ENCODE results near the gene C2CD4C.
"Not testable (repeated sequence)": the region's sequence is repeated elsewhere in the genome, so short reads cannot be mapped to it uniquely, and the experiment has no call there.

C2CD4C gene

GRCh38 chr19:391207-391557 is 17.8 kb downstream of the C2CD4C start:
- no peak for DNase-seq (ENCODE audit: low spot score)
- H3K4me1 Mint-ChIP-seq (ENCODE audit: low read depth) = peaks cover 2% of the 10 kb centered on the region
- H3K9me3 Mint-ChIP-seq = peaks cover 26% of the 10 kb centered on the region
- H3K36me3 Mint-ChIP-seq (ENCODE audit: low read depth) = peaks cover 8% of the 10 kb centered on the region
- no peak overlapping the region for H3K4me3 Mint-ChIP-seq
- H3K27me3 Mint-ChIP-seq (ENCODE audit: low read depth) = peaks cover 20% of the 10 kb centered on the region
- no peak overlapping the region for H3K27ac Mint-ChIP-seq

GRCh38 chr19:390386-391206 is 18.4 kb downstream of the C2CD4C start:
- H3K9me3 Mint-ChIP-seq = peaks cover 22% of the 10 kb centered on the region
- no peak overlapping the region for H3K4me3 Mint-ChIP-seq
- peaks cover 2% of the 10 kb centered on the region for H3K4me1 Mint-ChIP-seq (ENCODE audit: low read depth)
- peaks cover 5% of the 10 kb centered on the region for H3K36me3 Mint-ChIP-seq (ENCODE audit: low read depth)
- peaks cover 23% of the 10 kb centered on the region for H3K27me3 Mint-ChIP-seq (ENCODE audit: low read depth)
- H3K27ac Mint-ChIP-seq = no peak overlapping the region
- DNase-seq (ENCODE audit: low spot score) = no peak

- Mint-ChIP-seq H3K36me3 (ENCODE audit: low read depth) (peaks cover 3% of the 10 kb centered on the region), H3K4me3 (no peak overlapping the region), H3K27ac (no peak overlapping the region), H3K9me3 (peaks cover 19% of the 10 kb centered on the region), H3K4me1 (ENCODE audit: low read depth) (peaks cover 2% of the 10 kb centered on the region), H3K27me3 (ENCODE audit: low read depth) (peaks cover 27% of the 10 kb centered on the region)
- no peak for DNase-seq (ENCODE audit: low spot score)
Observed at GRCh38 chr19:389935-390289, 19.0 kb downstream of the C2CD4C start.

DNA sequence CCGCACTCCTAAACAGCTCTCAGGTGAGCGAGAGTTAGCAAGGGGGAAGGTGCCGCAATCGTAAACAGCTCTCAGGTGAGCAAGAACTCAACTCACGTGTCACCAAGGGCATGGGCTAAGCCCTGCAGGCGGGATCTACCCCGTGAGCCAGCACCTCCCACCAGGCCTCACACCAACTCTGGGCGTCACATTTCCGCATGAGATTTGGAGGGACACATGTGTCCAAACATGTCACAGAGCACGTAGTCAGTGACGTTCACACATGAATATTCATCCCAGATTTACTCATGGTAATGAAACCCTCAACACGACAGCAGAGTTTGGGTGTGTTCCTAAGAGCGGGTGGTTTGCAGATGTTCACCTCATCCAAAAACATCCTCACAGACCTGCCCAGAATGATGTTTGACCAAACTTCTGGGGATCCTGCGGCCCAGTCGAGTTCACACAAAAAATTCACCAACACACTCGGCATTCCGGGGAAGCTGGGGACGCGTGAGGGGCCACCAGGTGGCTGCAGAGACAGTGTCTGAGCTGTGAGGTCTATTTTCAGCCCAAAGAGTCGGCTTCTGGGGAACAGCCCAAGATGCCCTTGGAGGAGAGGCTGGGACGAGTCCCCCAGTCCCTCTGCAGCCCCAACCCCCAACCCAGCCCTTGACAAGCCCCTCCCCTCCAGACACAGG is 19.6 kb downstream of the C2CD4C start:
- Mint-ChIP-seq H3K4me1 (ENCODE audit: low read depth) (peaks cover 4% of the 10 kb centered on the region), H3K9me3 (peaks cover 18% of the 10 kb centered on the region), H3K4me3 (no peak overlapping the region), H3K27me3 (ENCODE audit: low read depth) (peaks cover 29% of the 10 kb centered on the region), H3K36me3 (ENCODE audit: low read depth) (peaks cover 3% of the 10 kb centered on the region), H3K27ac (no peak overlapping the region)
- no peak for DNase-seq (ENCODE audit: low spot score)

- DNase-seq (ENCODE audit: low spot score) = no peak
- no peak overlapping the region for H3K4me3 Mint-ChIP-seq
- H3K27me3 Mint-ChIP-seq (ENCODE audit: low read depth) = peaks cover 27% of the 10 kb centered on the region
- no peak overlapping the region for H3K27ac Mint-ChIP-seq
- no peaks in the 10 kb centered on the region for H3K36me3 Mint-ChIP-seq (ENCODE audit: low read depth)
- peaks cover 7% of the 10 kb centered on the region for H3K4me1 Mint-ChIP-seq (ENCODE audit: low read depth)
- peaks cover 14% of the 10 kb centered on the region for H3K9me3 Mint-ChIP-seq
Observed at GRCh38 chr19:388691-389090, 20.3 kb downstream of the C2CD4C start.

DNA sequence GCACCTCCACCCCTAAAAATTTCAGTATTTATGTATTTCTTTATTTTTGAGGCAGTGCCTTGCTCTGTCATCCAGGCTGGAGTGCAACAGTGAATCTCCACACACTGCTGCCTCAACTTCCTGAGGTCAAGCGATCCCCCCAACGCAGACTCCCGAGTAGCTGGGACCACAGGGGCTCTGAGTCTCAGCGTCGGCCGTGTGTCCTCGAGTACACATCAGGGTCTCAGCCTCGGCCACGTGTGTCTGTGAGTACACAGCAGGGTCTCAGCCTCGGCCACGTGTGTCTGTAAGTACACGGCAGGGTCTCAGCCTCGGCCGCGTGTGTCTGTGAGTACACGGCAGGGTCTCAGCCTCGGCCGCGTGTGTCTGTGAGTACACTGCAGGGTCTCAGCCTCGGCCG is 21.2 kb downstream of the C2CD4C start:
- Mint-ChIP-seq H3K4me3 (no peak overlapping the region), H3K27ac (no peak overlapping the region), H3K36me3 (ENCODE audit: low read depth) (no peaks in the 10 kb centered on the region), H3K9me3 (peaks cover 8% of the 10 kb centered on the region), H3K27me3 (ENCODE audit: low read depth) (peaks cover 22% of the 10 kb centered on the region), H3K4me1 (ENCODE audit: low read depth) (peaks cover 13% of the 10 kb centered on the region)
- no peak for DNase-seq (ENCODE audit: low spot score)

DNA sequence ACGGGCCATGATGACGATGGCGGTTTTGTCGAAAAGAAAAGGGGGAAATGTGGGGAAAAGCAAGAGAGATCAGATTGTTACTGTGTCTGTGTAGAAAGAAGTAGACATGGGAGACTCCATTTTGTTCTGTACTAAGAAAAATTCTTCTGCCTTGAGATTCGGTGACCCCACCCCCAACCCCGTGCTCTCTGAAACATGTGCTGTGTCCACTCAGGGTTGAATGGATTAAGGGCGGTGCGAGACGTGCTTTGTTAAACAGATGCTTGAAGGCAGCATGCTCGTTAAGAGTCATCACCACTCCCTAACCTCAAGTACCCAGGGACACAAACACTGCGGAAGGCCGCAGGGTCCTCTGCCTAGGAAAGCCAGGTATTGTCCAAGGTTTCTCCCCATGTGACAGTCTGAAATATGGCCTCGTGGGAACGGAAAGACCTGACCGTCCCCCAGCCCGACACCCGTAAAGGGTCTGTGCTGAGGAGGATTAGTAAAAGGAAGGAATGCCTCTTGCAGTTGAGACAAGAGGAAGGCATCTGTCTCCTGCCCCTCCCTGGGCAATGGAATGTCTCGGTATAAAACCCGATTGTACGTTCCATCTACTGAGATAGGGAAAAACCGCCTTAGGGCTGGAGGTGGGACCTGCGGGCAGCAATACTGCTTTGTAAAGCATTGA is 22.2 kb downstream of the C2CD4C start:
- not testable (repeated sequence) for H3K4me3 Mint-ChIP-seq
- H3K27me3 Mint-ChIP-seq (ENCODE audit: low read depth) = peaks cover 24% of the 10 kb centered on the region
- peaks cover 19% of the 10 kb centered on the region for H3K4me1 Mint-ChIP-seq (ENCODE audit: low read depth)

GRCh38 chr19:386189-386588 is 22.8 kb downstream of the C2CD4C start:
- Mint-ChIP-seq H3K4me1 (ENCODE audit: low read depth) (peaks cover 19% of the 10 kb centered on the region), H3K27me3 (ENCODE audit: low read depth) (peaks cover 24% of the 10 kb centered on the region)
- H3K36me3 Mint-ChIP-seq (ENCODE audit: low read depth); H3K27ac Mint-ChIP-seq; H3K9me3 Mint-ChIP-seq; DNase-seq (ENCODE audit: low spot score); H3K4me3 Mint-ChIP-seq: not testable (repeated sequence)

More for the DNA sequence above, 22.2 kb downstream of the C2CD4C start:
- H3K9me3 Mint-ChIP-seq; H3K27ac Mint-ChIP-seq; H3K36me3 Mint-ChIP-seq (ENCODE audit: low read depth); DNase-seq (ENCODE audit: low spot score): not testable (repeated sequence)

DNA sequence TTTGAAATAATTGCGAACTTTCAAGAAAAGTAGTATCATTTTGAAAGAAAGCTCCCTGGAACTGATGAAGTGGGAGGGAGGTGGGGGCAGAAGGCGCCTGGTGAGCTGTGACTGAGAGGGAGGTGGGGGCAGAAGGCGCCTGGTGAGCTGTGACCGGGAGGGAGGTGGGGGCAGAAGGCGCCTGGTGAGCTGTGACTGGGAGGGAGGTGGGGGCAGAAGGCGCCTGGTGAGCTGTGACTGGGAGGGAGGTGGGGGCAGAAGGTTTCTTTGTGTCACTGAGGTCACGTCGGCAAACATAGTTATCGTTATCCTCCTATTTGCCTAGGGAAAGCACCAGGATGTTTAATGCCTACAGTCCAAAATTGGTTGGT is 24.2 kb downstream of the C2CD4C start:
- H3K27me3 Mint-ChIP-seq (ENCODE audit: low read depth) = peaks cover 24% of the 10 kb centered on the region

GRCh38 chr19:383922-384798 is 24.8 kb downstream of the C2CD4C start:
- Mint-ChIP-seq H3K4me3 (peak overlapping the region; percentile 56), H3K36me3 (ENCODE audit: low read depth) (peaks cover 1% of the 10 kb centered on the region), H3K27me3 (ENCODE audit: low read depth) (peaks cover 24% of the 10 kb centered on the region), H3K9me3 (peaks cover 3% of the 10 kb centered on the region), H3K27ac (no peak overlapping the region), H3K4me1 (ENCODE audit: low read depth) (peaks cover 21% of the 10 kb centered on the region)
- DNase-seq (ENCODE audit: low spot score) = no peak

More for the DNA sequence above, 24.2 kb downstream of the C2CD4C start:
- no peak for DNase-seq (ENCODE audit: low spot score)
- Mint-ChIP-seq H3K27ac (no peak overlapping the region), H3K4me1 (ENCODE audit: low read depth) (peaks cover 21% of the 10 kb centered on the region), H3K4me3 (no peak overlapping the region), H3K36me3 (ENCODE audit: low read depth) (peaks cover 1% of the 10 kb centered on the region), H3K9me3 (peaks cover 3% of the 10 kb centered on the region)

- Mint-ChIP-seq H3K27ac (peak overlapping the region; percentile 88), H3K4me3 (peak overlapping the region; percentile 72), H3K27me3 (ENCODE audit: low read depth) (peaks cover 22% of the 10 kb centered on the region), H3K9me3 (peaks cover 3% of the 10 kb centered on the region), H3K4me1 (ENCODE audit: low read depth) (peaks cover 21% of the 10 kb centered on the region), H3K36me3 (ENCODE audit: low read depth) (peaks cover 1% of the 10 kb centered on the region)
- no peak for DNase-seq (ENCODE audit: low spot score)
Observed at GRCh38 chr19:383040-383439, 25.9 kb downstream of the C2CD4C start.

DNA sequence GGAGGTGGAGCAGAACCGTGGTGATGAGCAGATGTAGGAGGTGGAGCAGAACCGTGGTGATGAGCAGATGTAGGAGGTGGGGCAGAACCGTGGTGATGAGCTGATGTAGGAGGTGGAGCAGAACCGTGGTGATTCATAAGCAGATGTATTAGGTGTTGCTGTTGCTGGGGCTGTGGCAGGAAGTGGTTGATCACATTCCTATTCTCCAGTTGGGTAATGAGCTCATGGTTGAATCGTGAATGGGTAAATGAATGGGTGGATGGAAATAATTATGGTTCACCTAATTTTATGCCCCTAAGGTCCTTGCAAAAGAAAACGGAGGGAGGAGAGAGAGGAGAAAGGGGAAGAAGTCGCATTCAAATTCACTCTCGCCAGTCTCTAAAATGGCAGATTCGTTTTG is 26.4 kb downstream of the C2CD4C start:
- peaks cover 24% of the 10 kb centered on the region for H3K4me1 Mint-ChIP-seq (ENCODE audit: low read depth)
- peaks cover 19% of the 10 kb centered on the region for H3K27me3 Mint-ChIP-seq (ENCODE audit: low read depth)
- peak overlapping the region; percentile 88 for H3K27ac Mint-ChIP-seq
- not testable (repeated sequence) for H3K9me3 Mint-ChIP-seq; H3K36me3 Mint-ChIP-seq (ENCODE audit: low read depth)
- DNase-seq (ENCODE audit: low spot score) = peak; percentile 68
- peak overlapping the region; percentile 72 for H3K4me3 Mint-ChIP-seq

GRCh38 chr19:381901-382300 is 27.0 kb downstream of the C2CD4C start:
- peaks cover 24% of the 10 kb centered on the region for H3K4me1 Mint-ChIP-seq (ENCODE audit: low read depth)
- DNase-seq (ENCODE audit: low spot score) = peak; percentile 32
- not testable (repeated sequence) for H3K36me3 Mint-ChIP-seq (ENCODE audit: low read depth); H3K9me3 Mint-ChIP-seq
- H3K4me3 Mint-ChIP-seq = peak overlapping the region; percentile 34
- peaks cover 15% of the 10 kb centered on the region for H3K27me3 Mint-ChIP-seq (ENCODE audit: low read depth)
- H3K27ac Mint-ChIP-seq = peak overlapping the region; percentile 85
